ENCODE data around the gene MYL6B.
"Not testable (repeated sequence)": the region's sequence is repeated elsewhere in the genome, so short reads cannot be mapped to it uniquely, and the experiment has no call there.

Gene MYL6B

GRCh38 chr12:56186957-56187356 lies 34.6 kb downstream of the MYL6B start:
- no peak for DNase-seq

- no peak for DNase-seq
Observed at GRCh38 chr12:56188131-56188777, 35.9 kb downstream of the MYL6B start.

- DNase-seq = no peak
Observed at GRCh38 chr12:56188778-56189098, 36.4 kb downstream of the MYL6B start.

- peak; percentile 70 for DNase-seq
Observed at GRCh38 chr12:56189099-56189917, 36.9 kb downstream of the MYL6B start, which contains the start of gene SMARCC2. TSS of gene SMARCC2 (minus strand) at chr12:56189483. CDS start at chr12:56189461, 22 bp downstream.

DNA sequence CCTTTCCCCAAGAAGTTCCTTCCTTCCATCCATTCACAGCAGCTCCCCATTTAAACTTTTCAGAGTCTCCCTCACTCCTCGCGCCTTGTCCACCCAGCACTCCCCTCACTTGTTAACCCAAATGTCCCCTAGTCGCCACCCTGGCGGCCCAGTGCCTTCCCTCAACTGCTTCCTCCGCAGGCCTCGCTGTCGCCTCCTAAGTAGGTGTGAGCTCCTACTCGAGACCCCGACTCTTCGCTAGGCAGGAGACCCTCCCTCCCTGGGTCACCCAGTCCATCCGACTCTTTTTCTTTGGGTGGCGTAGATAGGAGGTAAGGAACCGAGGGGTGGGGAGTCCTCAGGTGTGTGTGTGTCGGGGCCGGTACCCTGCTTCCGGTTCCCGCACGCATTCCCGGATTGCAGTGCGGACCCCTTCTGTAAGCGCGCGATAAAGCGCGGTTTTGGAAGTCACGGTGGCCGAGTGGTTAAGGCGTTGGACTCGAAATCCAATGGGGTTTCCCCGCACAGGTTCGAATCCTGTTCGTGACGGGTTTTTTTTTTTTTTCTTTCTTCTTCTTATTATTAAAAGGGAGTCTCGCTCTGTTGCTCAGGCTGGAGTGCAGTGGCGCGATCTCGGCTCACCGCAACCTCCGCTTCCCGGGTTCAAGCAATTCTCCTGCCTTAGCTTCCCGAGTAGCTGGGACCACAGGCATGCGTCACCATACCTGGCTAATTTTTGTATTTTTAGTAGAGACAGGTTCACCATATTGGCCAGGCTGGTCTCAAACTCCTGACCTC lies 37.7 kb downstream of the MYL6B start:
- DNase-seq = peak; percentile 80

- no peak for DNase-seq
Observed at GRCh38 chr12:56190695-56191155, 38.3 kb downstream of the MYL6B start.

DNA sequence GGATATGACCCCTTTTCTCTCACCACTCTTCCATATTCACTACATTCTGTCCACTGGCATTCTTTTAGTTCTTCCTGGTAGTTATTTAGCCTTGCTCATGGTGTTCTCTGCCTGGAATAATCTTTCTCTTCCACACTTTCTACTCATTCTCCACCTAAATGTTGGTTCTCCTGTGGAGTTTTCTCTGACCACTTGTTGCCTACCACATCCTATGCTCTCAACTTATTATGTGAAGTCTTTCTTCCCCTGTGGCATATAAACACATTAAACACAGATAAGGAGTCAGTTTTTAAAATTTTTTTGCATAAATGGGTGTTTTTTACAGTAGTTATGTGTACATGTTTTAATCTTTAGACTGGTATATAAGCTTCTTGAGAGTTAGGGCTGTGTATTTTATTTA lies 40.2 kb downstream of the MYL6B start:
- DNase-seq = no peak

DNA sequence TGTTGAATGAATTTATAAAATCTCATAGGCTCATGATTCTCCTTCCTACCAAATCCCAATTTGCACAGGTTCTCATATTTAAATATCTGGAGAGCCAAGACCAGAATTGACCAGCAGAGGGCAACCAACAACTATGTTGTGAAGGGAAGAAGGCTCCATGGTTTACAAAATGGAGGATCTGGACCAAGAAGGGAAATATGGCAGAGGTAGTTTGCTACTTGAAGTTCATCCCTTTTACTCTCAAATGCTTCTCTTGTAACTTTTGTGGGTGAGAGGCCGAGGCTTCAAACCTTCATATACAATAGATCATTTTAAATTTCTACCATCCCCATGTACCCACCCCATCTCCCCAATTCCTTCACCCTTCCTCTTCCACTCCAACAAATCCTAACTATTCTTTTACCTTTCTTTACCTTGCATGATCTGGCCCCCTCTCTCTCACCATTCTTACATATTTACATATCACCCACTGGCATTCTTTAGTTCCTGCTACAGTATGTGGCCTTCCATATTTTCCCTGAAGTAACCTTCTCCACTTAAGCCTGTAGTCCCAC lies 40.7 kb downstream of the MYL6B start:
- DNase-seq = peak; percentile 43

DNA sequence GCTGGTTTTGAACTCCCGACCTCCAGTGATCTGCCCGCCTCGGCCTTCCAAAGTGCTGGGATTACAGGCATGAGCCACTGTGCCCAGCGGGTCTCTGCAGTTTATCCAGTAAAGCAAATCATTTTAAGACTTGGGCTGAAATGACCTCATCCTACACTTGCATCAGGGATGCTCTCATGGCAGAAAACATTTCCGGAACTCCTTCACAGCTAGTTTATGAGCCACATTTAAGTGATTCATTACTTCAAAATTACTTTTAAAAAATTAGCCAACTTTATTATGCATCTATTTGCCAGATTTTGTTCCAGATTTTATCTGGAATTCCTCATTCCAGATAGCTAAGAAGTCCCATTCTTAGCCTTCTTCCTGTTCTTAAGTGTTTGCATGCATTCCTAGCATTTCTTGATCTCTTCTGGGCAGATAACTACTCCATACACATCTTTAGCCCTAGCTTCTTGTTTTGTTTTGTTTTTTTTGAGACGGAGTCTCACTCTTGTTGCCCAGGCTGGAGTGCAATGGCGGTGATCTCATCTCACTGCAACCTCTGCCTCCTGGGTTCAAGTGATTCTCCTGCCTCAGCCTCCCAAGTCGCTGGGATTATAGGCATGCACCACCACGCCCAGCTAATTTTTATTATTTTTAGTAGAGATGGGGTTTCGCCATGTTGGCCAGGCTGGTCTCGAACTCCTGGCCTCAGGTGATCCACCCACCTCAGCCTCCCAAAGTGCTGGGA lies 44.6 kb downstream of the MYL6B start:
- DNase-seq = not testable (repeated sequence)

DNA sequence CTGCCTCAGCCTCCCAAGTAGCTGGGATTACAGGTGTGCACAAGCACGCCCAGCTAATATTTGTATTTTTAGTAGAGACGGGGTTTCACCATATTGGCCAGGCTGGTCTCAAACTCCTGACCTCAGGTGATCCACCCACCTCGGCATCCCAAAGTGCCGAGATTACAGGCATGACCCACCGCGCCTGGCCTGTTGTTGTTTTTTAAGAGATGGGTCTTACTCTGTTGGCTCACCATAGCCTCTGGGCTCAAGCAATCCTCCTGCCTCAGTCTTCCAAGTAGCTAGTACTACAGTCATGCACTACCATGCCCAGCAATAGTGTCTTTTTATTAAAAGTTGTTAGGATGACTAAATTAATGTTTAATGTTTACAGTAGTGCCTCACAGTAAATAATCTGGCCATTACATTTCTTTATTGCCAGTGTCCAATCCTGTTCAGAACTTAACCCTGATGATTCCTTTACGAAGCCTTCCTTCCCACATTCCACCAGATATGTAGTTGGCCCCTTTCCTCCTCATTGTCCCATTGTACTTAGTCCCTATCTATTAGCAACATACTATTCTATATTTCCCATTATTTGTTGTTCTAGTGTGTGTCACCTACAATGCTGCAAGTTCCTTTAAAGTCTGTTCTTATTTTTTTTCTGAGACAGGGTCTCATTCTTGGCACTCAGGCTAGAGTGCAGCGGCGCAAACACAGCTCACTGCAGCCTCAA lies 45.7 kb downstream of the MYL6B start:
- DNase-seq = no peak

DNA sequence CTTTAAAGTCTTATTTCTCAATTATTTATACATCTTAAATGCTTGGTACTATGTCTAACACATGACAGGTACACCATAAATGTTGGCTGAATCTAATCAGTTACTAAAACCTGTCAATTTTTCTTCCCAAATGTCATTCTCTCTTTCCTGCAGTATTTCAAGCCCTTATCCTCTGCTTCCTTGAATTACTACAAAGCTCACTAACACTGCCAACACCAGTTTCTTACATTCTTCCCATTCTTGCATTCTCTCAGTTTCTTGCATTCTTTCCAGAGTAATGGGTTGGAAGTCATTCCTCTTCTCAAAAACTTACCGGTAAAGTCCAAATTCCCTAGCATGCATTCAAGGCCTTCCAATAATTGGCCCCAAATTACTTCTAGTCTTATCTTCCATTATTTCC lies 46.4 kb downstream of the MYL6B start:
- DNase-seq = no peak

DNA sequence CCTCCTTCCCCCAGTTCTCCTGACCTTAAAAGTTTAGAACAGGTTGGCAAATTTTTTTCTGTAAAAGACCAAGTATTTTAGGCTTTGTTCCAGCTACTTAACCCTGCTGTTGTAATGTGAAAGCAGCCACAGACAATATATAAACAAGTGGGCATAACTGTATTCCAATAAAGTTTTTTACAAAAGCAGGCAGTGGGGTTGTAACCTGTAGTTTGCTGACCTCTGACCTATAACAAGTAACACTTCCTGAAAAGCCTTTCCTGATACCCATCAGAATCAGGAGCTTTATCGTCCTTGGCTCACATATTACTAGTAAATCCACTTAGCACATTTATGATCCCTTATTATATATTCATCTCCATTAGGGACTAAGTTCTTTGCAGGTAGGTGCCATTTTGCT lies 50.0 kb downstream of the MYL6B start:
- DNase-seq = no peak

DNA sequence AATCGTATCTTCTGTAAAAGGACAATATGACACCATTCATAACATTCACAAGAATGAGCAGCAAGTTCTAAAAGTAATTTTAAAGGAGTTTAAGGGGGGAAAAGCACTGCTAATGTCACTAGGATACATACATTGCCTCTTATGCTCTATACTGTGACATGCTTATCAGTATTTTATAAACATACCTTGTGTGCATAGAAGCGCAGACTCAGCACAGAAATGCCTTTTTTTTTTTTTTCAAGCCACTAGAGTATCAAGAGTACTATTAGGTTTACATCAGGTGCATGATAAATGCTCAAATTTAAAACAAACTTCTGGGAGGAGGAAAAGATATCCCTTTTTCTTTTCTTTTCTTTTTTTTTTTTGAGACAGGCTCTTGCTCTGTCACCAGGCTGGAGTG lies 50.5 kb downstream of the MYL6B start:
- no peak for DNase-seq

- DNase-seq = no peak
Observed at GRCh38 chr12:56204275-56204674, 51.9 kb downstream of the MYL6B start.

GRCh38 chr12:56205445-56205844 lies 53.1 kb downstream of the MYL6B start:
- DNase-seq = no peak

DNA sequence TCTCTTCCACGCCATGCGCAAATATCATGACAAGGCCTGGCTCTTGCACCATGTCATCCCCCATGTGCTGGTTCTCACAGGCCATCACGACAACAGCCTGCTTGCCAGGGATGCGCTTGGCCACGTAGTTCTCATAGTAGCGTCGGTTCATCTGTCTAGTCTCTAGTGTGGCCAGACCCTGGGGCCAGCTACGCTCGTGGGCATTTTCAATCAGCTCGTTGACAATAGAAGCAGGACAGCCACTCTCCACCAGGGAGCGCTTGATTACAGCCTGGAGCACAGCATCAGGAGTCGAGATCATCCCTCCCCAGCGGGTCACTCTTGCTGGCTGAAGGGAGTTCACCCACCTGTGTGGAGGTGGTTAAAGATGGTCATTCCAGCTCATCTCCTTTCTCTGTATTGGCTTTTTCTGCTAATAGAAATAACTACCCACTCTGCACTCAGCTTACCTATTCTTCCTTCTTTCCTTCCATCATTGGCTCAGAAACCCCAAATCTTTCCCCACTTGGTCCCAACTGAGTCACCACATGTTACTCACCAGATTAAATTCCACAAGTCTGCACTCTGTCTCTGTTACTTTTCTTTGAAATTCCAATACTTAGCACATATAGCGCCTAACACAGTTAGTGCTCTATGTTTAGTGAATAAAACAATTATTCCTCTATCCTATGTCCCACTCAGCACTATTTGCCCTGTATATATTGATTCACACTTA lies 54.2 kb downstream of the MYL6B start:
- DNase-seq = peak; percentile 25

All from NCI-H2227 treated with DMSO at 0.1 percent for 48 hours (cell line).